Measurements from ENCODE around the gene DDX10. TPM values are rescaled to one million over a fixed set of nuclear protein-coding genes. Genes with fewer than 3 reads are reported as not detected.
"Not testable (repeated sequence)": the region's sequence is repeated elsewhere in the genome, so short reads cannot be mapped to it uniquely, and the experiment has no call there.

DDX10 gene
- total and polyA plus RNA-seq, 7 donors, result 12.0 to 41.0 (median 18.2) TPM

DNA sequence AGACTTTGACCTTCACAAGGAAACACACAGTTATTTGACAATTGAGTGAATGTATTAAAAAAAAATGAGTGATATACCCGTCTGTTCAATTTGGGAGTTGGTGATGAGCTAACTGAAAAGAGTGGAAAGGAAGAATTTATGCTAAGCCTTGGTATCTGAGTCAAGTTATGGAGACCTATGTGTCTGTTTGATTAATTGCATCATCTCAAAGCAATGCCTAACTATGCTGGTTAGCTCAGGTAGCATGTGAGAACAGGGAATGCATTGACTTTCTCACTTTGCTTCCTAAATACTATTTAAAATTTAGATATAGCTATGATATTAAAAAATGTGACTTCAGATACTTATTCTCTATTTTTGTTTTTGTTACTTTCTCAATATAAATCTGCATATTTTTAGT is 110.5 kb downstream of the DDX10 start:
- Histone ChIP-seq H3K9me3 (no peaks in the 10 kb centered on the region), H3K27ac (no peak overlapping the region), H3K4me1 (peaks cover 0 to 10% (median 0%) of the 10 kb centered on the region in 4 donors), H3K27me3 (no peaks in the 10 kb centered on the region), H3K4me3 (no peak overlapping the region), H3K36me3 (no peaks in the 10 kb centered on the region)
- 61 to 81% methylated on average over 1 of the region's 1 CpG for WGBS, 2 donors
- no peak for DNase-seq
- intact Hi-C loops (cut with DNase I), result no loop called here
- TF ChIP-seq EP300 (IDR thresholded peaks at IDR 0.05) (no peak), POLR2AphosphoS5 (IDR thresholded peaks at IDR 0.05) (no peak), POLR2A (IDR thresholded peaks at IDR 0.05) (no peak)
- TF ChIP-seq, protein P1, sequence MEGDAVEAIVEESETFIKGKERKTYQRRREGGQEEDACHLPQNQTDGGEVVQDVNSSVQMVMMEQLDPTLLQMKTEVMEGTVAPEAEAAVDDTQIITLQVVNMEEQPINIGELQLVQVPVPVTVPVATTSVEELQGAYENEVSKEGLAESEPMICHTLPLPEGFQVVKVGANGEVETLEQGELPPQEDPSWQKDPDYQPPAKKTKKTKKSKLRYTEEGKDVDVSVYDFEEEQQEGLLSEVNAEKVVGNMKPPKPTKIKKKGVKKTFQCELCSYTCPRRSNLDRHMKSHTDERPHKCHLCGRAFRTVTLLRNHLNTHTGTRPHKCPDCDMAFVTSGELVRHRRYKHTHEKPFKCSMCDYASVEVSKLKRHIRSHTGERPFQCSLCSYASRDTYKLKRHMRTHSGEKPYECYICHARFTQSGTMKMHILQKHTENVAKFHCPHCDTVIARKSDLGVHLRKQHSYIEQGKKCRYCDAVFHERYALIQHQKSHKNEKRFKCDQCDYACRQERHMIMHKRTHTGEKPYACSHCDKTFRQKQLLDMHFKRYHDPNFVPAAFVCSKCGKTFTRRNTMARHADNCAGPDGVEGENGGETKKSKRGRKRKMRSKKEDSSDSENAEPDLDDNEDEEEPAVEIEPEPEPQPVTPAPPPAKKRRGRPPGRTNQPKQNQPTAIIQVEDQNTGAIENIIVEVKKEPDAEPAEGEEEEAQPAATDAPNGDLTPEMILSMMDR (IDR thresholded peaks at IDR 0.05), result no peak

DNA sequence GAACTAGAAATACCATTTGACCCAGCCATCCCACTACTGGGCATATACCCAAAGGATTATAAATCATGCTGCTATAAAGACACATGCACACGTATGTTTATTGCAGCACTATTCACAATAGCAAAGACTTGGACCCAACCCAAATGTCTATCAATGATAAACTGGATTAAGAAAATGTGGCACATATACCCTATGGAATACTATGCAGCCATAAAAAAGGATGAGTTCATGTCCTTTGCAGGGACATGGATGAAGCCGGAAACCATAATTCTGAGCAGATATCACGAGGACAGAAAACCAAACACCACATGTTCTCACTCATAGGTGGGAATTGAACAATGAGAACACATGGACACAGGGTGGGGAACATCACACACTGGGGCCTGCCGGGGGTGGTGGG is 114.3 kb downstream of the DDX10 start:
- H3K4me3 ChIP-seq; intact Hi-C loops (cut with DNase I); H3K9me3 ChIP-seq; H3K27me3 ChIP-seq; H3K4me1 ChIP-seq; DNase-seq; H3K36me3 ChIP-seq; H3K27ac ChIP-seq: not testable (repeated sequence)
- 74 to 88% methylated on average over 4 of the region's 4 CpGs for WGBS, 2 donors

DNA sequence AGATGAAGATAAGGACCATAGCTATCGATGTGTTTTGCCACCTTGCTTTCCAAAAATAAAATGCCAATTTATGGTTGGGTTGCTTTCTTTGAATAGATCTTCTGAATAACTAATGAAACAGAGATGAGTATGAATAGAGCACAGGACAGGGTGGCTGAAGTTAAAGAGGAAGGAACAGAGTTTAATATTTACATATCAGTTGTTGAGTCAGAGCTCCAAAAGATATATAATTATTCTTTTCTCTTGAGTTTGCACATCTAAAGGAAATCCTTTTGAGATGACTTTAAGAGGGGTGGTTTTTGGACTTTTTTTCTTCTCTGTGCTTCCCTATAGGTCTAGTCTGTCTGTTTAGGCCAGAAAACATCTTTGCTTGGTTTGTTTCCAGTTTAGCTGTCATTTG is 115.2 kb downstream of the DDX10 start:
- Histone ChIP-seq H3K9me3 (no peaks in the 10 kb centered on the region), H3K4me3 (no peak overlapping the region), H3K4me1 (no peaks in the 10 kb centered on the region), H3K27ac (no peak overlapping the region), H3K36me3 (no peaks in the 10 kb centered on the region), H3K27me3 (no peaks in the 10 kb centered on the region)
- intact Hi-C loops (cut with DNase I), result no loop called here
- DNase-seq, result no peak
- 69 to 91% methylated on average over 1 of the region's 1 CpG for WGBS, 2 donors
- TF ChIP-seq, protein P1 (IDR thresholded peaks at IDR 0.05), result no peak

DNA sequence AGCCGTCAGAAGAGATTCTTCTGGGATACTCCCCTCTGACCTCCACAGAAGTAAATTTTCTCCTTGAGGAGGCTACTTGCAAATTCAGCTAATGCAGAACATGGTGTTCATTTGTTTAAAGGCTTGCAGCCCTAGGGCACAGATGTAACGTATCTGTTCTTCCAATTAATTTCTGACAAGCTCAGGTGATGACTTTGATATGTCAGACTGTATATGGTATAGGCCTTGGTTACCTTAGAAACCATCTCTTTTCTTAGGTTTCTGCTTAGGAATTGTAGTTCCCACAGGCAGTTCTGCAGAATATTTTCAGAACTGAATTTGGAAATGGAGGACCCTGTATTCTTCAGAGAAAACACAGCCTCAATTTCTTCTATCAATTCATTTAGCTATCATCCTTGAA is 117.1 kb downstream of the DDX10 start:
- intact Hi-C loops (cut with DNase I), result no loop called here
- Histone ChIP-seq H3K27ac (no peak overlapping the region), H3K4me1 (no peaks in the 10 kb centered on the region), H3K9me3 (no peaks in the 10 kb centered on the region), H3K27me3 (no peaks in the 10 kb centered on the region), H3K36me3 (no peaks in the 10 kb centered on the region), H3K4me3 (no peak overlapping the region)
- no peak for TF ChIP-seq POLR2AphosphoS5 (IDR thresholded peaks at IDR 0.05)
- TF ChIP-seq EP300 (IDR thresholded peaks at IDR 0.05), result no peak
- TF ChIP-seq, protein P1 (IDR thresholded peaks at IDR 0.05), result no peak
- TF ChIP-seq POLR2A (IDR thresholded peaks at IDR 0.05), result no peak
- 87 to 95% methylated on average over 2 of the region's 2 CpGs for WGBS, 2 donors
- DNase-seq, result no peak

DNA sequence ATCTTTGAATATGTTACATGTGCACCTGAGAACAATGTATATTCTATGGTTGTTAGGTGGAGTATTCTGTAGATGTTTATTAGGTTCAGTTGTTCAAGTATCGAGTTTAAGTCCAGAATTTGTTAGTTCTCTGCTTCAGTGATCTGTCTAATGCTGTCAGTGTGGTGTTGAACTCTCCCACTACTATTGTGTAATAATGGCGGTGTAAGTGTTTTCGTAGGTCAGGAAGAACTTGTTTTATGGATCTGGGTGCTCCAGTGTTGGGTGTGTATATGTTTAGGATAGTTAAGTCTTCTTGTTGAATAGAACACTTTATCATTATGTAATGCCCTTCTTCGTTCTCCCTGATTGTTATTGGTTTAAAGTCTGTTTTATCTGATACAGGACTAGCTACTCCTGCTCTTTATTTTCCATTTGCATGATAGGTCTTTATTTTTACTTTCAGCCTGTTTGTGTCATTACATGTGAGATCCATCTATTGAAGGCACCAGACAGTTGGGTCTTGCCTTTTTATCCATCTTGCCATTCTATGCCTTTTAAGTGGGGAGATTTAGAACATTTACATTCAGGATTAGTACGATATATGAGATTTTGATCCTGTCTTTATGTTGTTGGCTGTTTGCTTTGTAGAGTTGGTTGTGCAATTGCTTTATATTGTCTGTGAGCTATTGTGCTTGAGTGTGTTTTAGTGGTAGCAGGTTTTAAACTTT is 121.6 kb downstream of the DDX10 start:
- no peak overlapping the region for H3K4me3 ChIP-seq
- intact Hi-C loops (cut with DNase I), result no loop called here
- H3K9me3 ChIP-seq, result no peaks in the 10 kb centered on the region
- no peaks in the 10 kb centered on the region for H3K27me3 ChIP-seq
- H3K27ac ChIP-seq, result no peak overlapping the region
- WGBS, 2 donors, result 58 to 83% methylated on average over 5 of the region's 5 CpGs
- H3K4me1 ChIP-seq, result no peaks in the 10 kb centered on the region
- TF ChIP-seq POLR2A (IDR thresholded peaks at IDR 0.05) (no peak), POLR2AphosphoS5 (IDR thresholded peaks at IDR 0.05) (no peak), EP300 (IDR thresholded peaks at IDR 0.05) (no peak)
- TF ChIP-seq, protein P1 (IDR thresholded peaks at IDR 0.05), result no peak
- no peak for DNase-seq
- H3K36me3 ChIP-seq, result no peaks in the 10 kb centered on the region
